Measurements from ENCODE around the gene MTAP.
A peak's percentile ranks its signal among the peaks of the same experiment; 100 is the strongest.
"Not testable (repeated sequence)": the region's sequence is repeated elsewhere in the genome, so short reads cannot be mapped to it uniquely, and the experiment has no call there.

Gene MTAP

GRCh38 chr9:21927752-21928151 is 125.3 kb downstream of the MTAP start:
- no peak for DNase-seq

- no peak for DNase-seq
Measured at GRCh38 chr9:21931428-21931827, 129.0 kb downstream of the MTAP start.

- no peak for DNase-seq
Measured at GRCh38 chr9:21933281-21933680, 130.8 kb downstream of the MTAP start.

- DNase-seq = no peak
Measured at GRCh38 chr9:21933865-21934264, 131.4 kb downstream of the MTAP start.

GRCh38 chr9:21935631-21936030 is 133.2 kb downstream of the MTAP start:
- DNase-seq = no peak

- no peak for DNase-seq
Measured at GRCh38 chr9:21936161-21936560, 133.7 kb downstream of the MTAP start.

GRCh38 chr9:21941337-21941995 is 139.0 kb downstream of the MTAP start:
- no peak for DNase-seq

- DNase-seq = no peak
Measured at GRCh38 chr9:21943464-21943863, 141.0 kb downstream of the MTAP start.

GRCh38 chr9:21945606-21946005 is 143.2 kb downstream of the MTAP start:
- no peak for DNase-seq

GRCh38 chr9:21958833-21959232 is 156.4 kb downstream of the MTAP start:
- no peak for DNase-seq

- DNase-seq = not testable (repeated sequence)
Measured at GRCh38 chr9:21959268-21959667, 156.8 kb downstream of the MTAP start.

GRCh38 chr9:21961569-21961968 is 159.1 kb downstream of the MTAP start:
- no peak for DNase-seq

- DNase-seq = peak; percentile 50 to 63
Measured at GRCh38 chr9:21964925-21965385, 162.5 kb downstream of the MTAP start.

GRCh38 chr9:21965401-21965951 is 163.0 kb downstream of the MTAP start:
- peak; percentile 21 to 34 for DNase-seq

- DNase-seq = no peak
Measured at GRCh38 chr9:21966140-21966851, 163.9 kb downstream of the MTAP start.

- no peak for DNase-seq
Measured at GRCh38 chr9:21967169-21967568, 164.7 kb downstream of the MTAP start.

GRCh38 chr9:21967702-21968101 is 165.3 kb downstream of the MTAP start:
- DNase-seq = no peak

GRCh38 chr9:21968331-21969010 is 166.0 kb downstream of the MTAP start:
- DNase-seq = no peak

GRCh38 chr9:21969011-21969940 is 166.8 kb downstream of the MTAP start:
- DNase-seq = no peak

GRCh38 chr9:21969951-21970799 is 167.7 kb downstream of the MTAP start:
- no peak for DNase-seq
